CD4-positive, alpha-beta T cell treated with Interleukin-17A for 4 hours (primary cell): ENCODE results near the gene ATP2B2.

Experiments
- DNase-seq: peaks from one replicate; pipeline ENCODE4 v3.0.0-alpha.2; 2020; ENCODE audit warnings: mixed read lengths

ATP2B2 gene

DNA sequence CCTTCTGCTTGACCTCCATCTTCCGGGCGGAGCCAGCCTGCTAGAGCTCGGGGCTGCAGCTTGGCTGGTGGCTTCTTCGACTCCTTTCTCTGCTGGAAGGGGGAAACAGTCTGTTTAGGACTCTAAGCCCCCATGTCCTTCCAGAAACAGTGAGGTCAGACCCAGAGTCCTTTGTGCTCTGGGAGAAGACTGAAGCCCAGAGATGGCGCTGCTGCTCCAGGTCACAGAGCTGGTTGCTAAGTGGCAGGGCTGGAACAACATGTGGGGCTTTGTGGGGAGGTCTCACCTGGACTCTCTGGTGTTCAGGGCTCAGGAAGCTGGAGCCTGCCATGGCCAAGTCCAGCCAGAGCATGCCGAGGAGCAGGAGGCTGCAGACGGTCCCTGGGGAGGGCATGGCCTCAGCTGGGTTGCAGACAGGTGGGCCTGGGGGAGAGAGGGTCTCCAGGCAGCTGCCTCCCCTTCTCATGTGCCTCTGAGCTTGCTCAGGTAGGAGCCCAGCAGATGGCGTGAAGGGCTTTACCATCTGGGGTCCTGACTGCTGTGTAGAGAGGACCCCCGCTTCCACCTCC lies 215.5 kb downstream of the ATP2B2 start:
- DNase-seq: no peak

DNA sequence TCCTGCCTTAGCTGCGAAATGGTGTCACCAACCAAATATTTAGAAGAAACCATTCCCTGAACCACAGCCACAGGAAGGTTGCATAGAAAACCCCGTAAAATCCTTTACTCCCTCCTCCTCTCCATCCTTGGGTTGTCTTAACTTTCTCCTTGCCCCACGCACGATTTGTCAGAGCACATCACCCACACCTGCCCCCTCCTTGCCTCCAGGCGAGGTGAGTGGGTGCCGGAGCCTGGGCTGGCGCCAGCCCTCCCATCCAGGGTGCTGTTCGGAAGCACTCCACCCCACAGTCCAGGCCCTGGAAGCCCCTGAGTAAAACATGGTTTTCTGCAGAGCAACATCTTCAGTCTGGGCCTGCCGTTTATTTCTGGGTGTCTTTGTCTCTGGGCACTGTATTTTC lies 216.3 kb downstream of the ATP2B2 start:
- no peak for DNase-seq

DNA sequence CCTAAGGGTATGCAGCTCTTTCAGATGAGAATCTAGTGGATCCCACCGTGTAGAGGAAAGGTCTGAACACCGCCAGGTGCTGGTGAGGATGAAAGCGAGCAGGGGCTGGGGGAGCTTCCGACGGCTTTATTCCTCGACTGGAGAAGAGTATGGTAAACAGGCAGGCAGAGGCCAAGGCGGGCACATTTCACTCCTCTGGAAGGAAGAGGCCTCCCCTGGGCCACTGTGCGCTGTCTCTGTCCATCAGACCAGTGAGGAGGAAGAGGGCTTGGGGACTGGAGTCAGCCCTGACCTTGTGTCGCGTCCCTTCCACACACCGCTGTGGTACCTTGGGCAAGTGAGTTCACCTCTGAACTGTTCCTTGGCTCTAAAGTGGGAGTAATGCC lies 216.8 kb downstream of the ATP2B2 start:
- no peak for DNase-seq

DNA sequence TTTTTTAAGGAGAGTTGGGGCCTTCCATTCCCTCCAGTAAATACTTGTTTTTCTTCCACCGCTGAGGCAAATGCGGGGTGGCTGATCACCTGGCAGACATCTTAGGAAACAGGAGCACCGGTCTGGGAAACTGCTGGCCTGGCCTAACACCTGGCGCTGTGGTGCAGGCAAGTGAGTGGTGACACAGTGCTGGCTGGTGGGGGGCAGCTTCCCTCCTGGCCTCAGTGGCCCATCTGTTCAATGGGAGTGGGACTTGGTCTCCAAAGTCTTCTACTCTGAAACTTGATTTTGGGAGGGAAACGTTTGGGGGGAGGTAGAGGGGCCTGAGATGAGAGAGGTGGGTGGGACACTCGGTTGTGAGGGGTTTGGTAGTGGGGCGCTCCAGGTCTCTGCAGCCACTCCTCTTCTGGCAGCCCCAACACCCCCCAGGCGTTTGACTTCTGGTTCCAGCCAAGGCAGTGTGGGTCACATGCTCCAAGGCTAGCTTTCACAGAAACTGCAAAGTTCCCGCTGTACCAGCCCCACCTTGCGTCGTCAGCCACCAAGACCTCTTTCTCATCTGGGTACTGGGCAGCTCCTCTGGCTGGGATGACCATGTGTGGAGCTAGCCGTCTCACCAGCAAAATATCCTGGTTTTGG lies 217.3 kb downstream of the ATP2B2 start:
- DNase-seq: no peak

DNA sequence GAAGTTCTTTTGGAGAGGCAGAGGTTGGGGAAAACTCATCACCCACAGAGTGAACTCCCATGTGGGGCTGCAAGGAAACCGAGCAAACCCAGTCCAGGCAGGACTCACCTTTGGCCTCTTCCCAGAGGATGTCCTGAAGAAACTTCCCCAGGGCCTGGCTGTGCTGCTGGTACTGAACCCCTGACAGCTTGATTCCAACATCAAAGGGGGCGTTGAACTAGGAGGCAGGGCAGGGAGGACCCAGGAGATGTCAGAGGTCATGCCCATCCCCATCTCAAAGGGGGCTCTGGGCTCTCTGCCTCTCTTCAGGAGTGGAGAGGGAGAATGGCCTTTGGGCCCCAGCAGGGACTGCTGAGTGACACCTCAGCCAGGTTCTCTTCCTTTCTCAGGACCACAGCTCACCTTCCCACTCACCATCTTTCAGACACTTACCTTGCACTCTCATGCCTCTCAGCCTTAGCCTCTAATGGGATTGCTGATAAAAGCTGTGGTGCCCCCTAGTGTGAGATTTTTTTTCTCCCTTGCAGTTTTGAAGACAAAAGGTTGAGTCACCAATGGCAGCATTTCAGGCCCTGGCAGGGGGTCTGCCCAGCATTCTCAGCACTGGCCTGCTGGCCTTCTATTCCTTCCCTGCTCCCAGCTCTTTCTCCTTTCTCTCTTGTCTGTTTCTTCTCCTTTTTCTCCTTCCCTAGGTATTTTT lies 218.6 kb downstream of the ATP2B2 start:
- DNase-seq: peak; percentile 58

DNA sequence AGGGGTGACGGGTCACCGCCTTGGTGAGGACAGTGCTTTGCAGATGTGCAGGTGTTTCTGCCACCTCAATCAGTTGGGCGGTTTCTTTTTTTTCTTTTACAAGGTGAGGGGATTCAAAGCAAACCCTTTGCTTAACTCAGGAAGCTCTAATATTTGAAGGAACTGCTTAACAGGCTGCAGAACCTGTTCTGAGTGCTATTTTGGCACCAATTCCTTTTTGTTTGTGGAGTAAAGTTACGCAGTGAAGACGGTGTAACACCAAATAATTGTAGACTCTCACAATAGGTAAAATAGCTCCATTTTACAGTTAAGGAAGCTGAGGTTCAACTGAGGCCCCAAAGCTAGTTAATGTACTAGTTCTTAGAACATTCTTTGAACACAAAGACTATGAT lies 219.3 kb downstream of the ATP2B2 start:
- no peak for DNase-seq

DNA sequence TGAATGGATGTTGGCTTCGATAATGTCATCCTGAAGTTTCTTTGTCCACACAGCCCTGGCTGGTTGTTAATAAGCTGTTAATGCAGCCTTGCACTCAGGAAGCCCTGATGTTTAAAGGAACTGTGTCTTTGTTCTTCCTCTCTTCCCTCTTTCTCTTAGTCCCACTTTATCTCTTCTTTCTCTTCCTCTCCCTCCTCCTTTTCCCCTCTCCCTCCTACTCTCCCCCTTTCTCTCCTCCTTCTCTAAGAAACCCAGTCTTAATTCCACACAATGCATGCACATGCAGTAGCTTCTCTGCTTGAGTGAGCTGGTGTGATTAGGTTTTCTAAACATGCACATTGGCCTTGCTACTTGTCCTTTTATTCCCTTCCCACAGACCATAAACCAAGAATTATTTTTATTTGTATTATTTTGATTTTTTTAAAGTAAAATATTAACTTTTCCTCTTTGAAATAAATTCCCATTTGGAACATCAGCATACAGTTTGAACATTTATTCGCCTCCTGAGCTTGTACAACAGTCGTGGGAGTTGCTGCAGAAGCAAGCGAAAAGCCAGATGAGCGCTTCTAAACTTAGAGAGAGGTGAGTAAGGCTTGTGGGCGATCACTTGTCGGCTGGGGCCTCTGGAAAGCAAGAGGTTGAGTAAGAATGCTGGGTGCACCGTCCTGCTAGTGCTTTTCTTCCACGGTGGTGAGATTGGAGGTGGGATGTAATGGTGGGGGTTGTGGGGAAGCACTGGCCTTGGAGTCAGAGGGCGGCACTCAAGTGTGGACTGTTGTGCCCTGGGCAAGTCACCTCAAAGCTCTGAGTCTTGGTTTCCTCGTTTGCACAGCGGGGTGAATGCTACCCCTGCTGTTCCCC lies 219.9 kb downstream of the ATP2B2 start:
- no peak for DNase-seq

DNA sequence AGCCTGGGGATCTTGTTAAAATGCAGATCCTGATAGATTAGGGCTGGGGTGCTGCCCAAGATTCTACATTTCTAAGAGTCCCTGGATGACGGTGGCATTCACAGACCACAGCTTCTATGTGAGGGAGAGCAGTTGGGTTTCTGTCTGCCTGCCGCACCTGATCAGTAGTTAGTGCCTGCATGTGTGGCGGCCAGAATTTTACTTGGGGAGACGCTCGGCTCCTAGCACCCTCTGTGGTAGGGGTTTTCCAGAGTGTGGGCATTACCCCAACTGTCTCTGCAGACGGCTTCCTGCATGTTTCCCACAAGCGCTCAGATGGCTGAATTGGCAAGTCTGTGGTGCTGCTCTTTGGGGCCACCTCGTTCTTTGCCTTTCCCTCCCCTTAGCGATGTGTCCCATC lies 220.9 kb downstream of the ATP2B2 start:
- DNase-seq: peak; percentile 43

DNA sequence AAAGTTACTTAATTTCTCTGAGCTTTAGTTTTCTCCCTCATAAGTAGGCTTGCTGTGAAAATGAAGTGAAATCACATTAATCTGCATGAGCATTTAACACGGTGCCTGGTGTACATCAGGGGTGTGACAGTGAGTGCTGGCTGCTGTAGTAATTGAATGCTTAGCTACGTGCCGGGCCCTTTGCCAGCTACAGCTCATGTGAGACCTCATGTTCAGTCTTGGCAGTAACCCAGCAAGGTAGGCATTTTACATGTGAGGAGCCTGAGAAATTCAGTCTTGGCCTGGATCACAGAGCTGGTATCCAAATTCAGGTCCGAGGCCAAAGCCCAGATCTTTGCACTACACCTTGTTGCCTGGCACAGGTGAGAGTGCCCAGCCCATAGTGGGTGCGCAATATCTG lies 221.7 kb downstream of the ATP2B2 start:
- no peak for DNase-seq

DNA sequence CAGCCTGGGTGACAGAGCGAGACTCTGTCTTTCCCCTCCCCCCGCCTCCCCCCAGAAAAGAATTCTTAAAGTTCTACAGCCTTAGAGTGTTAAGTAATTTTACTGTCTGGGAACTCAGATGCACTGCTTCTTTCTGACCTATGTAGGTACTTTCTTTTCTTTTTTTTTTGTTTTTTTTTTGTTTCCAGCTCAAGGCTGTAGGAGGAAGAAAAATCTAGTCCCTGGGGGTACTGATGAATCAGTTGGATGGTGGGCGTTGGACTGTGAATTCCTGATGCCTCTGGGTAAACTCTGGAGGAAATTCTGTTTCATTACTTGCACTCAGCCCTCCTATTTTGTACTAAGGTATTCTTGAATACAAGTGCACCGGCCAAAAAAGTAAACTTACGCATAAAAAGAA lies 223.4 kb downstream of the ATP2B2 start:
- no peak for DNase-seq

DNA sequence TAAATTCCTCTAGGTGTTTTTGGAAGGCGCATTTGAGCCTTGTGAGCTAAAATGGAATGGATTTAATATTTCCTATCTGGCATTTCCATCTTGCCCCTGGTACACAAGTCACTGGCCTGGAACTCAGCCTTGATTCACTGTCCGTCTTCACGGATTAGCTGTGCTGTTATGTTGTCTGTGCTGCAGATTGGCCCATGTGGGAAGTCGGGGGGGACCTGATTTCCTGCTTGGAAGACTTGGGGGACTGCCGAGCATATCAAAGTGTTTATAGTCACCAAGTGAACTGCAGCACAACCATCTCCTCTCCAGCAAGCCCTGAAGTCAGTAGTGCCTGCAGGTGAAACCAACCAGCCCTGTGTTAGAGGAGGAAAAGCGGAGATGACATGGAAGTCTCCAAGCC lies 224.8 kb downstream of the ATP2B2 start:
- no peak for DNase-seq

DNA sequence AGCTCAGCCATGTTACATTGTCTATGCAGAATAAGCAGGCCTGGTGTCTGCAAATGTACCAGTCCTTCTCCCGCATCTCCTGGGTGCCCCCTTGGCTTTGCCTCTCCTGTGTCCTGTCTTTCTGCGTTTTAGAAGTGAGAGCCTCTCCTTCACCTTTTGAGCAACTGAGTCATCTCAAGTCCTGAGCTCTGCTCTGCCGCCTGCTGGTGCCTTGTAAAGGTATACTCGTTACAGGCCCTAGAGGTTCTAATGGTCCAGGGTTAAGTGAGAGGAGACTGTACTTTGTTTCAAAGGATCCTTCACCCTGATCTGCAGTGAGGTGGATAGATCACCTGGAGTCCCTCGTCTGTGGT lies 225.2 kb downstream of the ATP2B2 start:
- peak; percentile 34 for DNase-seq

DNA sequence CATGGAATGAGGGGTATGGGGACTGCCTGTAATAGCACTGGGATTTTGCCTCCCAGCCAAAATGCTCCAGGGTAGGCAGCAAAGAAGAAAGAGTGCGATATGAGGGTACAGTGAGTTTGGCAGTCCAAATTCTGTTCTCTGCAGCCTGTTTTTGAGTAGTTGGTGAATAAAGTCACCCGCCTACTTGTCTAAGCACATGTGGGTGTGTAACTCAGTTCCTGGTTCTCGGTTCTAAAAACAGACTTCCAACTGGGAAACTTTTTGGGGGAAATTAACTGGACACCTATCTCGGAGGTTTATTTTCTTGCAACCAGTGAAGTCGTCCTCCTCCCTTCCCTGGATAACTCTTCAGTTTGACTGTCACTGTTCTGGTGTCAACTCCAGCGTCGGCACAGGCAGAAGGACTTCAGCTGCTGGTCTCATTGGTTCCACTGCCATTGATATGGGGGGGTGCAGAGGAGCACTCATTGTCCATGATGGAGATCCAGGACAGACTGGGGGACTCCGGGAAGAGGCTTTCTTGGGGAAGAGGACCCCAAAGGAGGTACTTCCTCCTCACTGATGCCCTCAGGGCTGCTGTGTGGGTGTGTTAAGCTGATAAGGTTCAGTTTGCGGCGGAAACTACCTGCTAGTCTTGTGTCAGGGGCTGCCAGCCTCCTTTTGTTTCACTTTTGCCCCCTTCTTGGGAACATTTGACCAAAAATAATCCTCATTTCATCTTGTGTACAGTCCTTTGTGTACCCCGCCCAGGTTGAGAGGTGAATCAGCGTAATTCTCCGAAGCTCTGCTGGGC lies 225.8 kb downstream of the ATP2B2 start:
- DNase-seq: no peak

DNA sequence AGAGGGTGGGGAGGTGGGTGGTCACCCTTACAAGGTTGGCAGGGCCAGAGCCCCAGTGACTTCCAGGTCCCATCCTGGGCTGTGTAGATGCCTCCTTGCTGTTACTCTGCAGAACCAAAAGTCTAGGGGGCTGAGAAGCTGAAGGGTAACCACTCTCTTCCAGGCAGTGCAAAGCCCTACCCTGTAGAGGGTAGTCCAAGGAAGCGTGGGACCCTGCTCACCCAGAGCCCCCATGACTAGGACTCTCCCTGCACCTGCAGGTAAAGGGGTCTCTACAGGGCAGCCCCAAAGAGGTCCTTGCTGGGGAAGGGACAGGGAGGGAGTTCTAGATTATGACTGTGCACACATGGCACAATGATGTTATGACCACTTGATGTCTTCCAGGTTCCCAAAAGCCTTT lies 226.9 kb downstream of the ATP2B2 start:
- DNase-seq: no peak

DNA sequence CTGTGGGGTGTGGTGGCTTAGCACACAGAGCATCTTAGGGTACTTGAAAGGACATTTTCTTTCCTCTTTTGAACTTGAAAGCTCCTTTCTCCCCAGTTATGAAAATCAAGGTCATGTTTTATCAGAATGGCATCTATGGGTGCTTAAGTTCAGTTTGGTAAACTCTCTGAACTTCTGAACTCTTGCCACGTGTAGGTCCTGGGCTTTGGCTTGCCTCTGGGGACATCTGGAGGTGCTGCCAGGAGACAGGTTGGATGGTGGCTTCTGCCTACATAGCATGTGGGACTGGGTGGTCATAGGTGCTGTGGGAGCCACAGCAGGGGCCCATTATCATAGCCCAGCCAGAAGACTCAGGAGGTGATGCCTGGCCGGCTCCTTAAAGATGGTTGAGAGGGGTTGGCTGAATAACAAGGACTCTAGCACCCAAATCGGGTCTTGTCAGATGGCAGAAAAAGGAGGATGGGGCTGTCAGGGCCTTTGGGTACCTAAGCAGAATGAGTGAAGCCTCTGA lies 228.2 kb downstream of the ATP2B2 start:
- DNase-seq: no peak

DNA sequence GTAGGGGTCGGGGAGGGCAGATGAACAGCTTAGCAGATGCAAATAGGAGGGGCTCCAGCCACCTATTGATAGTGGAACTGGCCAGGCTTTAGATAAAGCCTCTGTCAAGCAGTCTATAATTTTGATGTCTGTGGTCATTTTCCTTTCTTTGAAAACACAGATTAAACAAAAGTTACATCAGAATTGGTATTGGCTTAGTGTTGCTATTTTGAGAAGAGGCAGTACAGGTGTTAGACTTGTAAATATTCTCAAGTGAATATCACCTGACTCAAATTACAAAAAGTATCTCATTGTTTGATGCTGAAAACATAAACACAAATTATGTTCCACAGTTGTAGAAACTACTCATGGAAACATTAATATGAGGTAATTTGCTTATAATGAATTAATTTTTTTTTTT lies 230.8 kb downstream of the ATP2B2 start:
- DNase-seq: no peak
